Muscle layer of duodenum (tissue), 2 donors: Measurements from ENCODE around the gene MROH7.

Source experiments
- H3K27ac ChIP-seq: one replicate; pipeline ENCODE4 v1.7.0; 2013; ENCODE audit warnings: mild to moderate bottlenecking, low read length
- H3K27me3 ChIP-seq: one replicate; pipeline ENCODE4 v1.7.0; 2013; ENCODE audit warnings: low read depth, mild to moderate bottlenecking, control low read depth, low read length
- H3K36me3 ChIP-seq, 2 donors: one replicate each; pipeline ENCODE4 v1.7.0; 2013; ENCODE audit warnings: low read length in 2 of 2, control low read depth in 1 of 2, mild to moderate bottlenecking in 1 of 2; ENCODE audit not compliant: insufficient read depth in 2 of 2, control insufficient read depth in 1 of 2
- H3K4me1 ChIP-seq, 2 donors: one replicate each; pipeline ENCODE4 v1.7.0; 2013; ENCODE audit warnings: low read length in 2 of 2, mild to moderate bottlenecking in 2 of 2, control low read depth in 1 of 2, moderate library complexity in 1 of 2; ENCODE audit not compliant: insufficient read depth in 2 of 2, control insufficient read depth in 1 of 2
- H3K4me3 ChIP-seq, 2 donors: one replicate each; pipeline ENCODE4 v1.7.0; 2013; ENCODE audit warnings: low read length in 2 of 2, low read depth in 1 of 2, mild to moderate bottlenecking in 1 of 2
- H3K9me3 ChIP-seq, 2 donors: one replicate each; pipeline ENCODE4 v1.7.0; 2013; ENCODE audit warnings: low read length in 2 of 2, control low read depth in 1 of 2, mild to moderate bottlenecking in 1 of 2; ENCODE audit not compliant: control insufficient read depth in 1 of 2
- donor health status: healthy.

MROH7 gene

GRCh38 chr1:54640863-54641836 lies at the start of gene MROH7:
MROH7 (plus strand) TSS chr1:54641786; CDS start chr1:54652927, 11,141 bp downstream.
- Histone ChIP-seq H3K4me1 (peaks cover 0 to 6% of the 10 kb centered on the region in 2 donors), H3K27ac (no peak within 1 kb of the TSS), H3K9me3 (peaks cover 6 to 14% of the 10 kb centered on the region in 2 donors), H3K27me3 (no peaks in the 10 kb centered on the region), H3K4me3 (no peak within 1 kb of the TSS), H3K36me3 (no peaks in the 10 kb centered on the region)

DNA sequence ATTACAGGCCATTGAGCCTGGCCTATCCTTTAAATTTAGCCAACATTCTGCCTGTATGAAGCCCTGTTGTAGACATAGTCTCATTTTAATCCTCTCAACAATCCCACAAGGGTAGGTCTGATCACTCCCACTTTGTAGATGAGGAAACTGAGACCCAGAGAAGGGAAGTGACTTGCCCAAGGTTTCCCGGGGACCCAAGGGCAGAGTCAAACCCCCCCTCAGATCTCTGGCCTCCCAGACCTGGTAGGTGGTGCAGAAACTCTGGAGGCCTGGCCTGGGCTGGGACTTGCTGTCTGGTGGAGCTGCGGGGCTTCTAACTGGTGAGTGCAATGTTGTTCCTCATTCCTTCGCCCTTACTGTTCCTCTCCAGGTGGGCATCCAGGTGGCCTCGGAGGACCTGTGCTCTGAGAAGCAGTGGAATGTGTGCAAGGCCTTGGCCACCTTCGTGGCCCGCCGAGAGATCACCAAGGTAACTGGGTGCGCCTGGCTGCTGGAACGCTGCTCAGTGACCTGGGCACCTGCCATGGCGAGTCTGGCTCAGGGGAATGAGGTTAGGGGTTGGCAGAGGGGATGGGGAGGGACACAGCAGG lies 47.9 kb upstream of the MROH7 start:
- H3K27ac ChIP-seq: no peak overlapping the region
- no peaks in the 10 kb centered on the region for H3K27me3 ChIP-seq
- no peak overlapping the region for H3K4me3 ChIP-seq
- no peaks in the 10 kb centered on the region for H3K9me3 ChIP-seq
- H3K4me1 ChIP-seq: no peaks in the 10 kb centered on the region
- H3K36me3 ChIP-seq: peaks cover 7 to 40% of the 10 kb centered on the region in 2 donors

DNA sequence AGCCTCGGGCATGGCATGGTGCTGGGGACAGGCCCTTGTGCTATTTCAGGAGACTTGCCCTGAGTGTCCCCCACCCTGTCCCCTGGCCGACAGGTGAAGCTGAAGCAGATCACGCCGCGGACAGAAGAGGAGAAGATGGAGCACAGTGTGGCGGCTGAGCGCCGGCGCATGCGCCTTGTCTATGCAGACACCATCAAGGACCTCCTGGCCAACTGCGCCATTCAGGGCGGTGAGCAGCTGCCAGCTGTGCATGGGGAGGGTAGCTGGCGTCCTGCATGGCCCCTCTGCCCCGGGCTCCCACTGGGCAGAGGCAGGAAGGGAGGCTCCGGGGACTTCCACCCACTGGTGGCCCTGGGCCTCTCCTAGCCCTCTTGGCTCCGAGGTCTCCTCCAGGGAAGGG lies 47.1 kb upstream of the MROH7 start:
- Histone ChIP-seq H3K27ac (no peak overlapping the region), H3K4me1 (no peaks in the 10 kb centered on the region), H3K27me3 (no peaks in the 10 kb centered on the region), H3K36me3 (peaks cover 9 to 42% of the 10 kb centered on the region in 2 donors), H3K4me3 (no peak overlapping the region), H3K9me3 (no peaks in the 10 kb centered on the region)

DNA sequence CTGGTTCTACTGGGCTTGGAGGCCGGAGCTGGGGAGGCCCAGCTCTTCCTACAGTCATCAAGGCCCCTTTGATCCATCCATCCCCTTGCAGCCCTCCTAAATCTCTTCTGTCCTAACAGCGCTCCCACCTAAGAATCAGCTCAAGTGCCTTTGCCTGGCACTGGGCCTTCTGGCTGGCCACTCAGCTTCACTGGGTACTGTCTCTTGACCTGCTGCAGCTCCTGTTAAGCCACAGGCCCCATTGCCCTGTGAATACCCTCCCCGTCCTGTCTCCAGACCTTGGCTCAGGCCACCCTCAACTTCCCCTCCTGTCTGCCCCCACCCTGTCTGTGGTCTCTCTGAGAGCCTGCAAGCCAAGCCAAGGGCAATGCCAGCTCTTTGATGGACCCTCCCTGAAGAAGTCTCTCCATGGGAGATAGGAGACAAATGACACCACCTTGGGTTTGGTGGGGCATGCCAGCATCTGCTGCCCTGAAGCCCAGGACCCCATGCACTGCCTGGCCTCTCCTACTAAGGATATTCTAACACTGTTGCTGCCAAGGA lies 45.6 kb upstream of the MROH7 start:
- Histone ChIP-seq H3K27me3 (no peaks in the 10 kb centered on the region), H3K4me1 (no peaks in the 10 kb centered on the region), H3K36me3 (peaks cover 17 to 55% of the 10 kb centered on the region in 2 donors), H3K9me3 (no peaks in the 10 kb centered on the region), H3K27ac (no peak overlapping the region), H3K4me3 (no peak overlapping the region)

DNA sequence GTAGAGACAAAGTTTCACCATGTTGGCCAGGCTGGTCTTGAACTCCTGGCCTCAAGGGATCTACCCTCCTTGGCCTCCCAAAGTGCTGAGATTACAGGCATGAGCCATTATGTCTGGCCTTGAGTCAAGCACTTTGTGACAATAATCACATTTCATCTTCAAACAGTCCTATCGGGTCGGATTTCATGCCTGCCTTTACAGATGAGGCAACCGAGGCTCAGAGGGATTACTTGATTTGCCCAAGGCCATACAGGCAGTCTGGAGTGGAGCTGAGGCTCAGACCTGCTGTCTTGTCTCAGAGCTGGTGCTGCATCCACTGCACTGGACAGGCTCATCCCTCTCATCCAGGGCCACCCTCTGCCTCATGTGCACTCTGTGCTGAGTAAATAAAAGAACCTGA lies 44.8 kb upstream of the MROH7 start:
- no peak overlapping the region for H3K27ac ChIP-seq
- H3K36me3 ChIP-seq: peaks cover 17 to 63% of the 10 kb centered on the region in 2 donors
- H3K27me3 ChIP-seq: no peaks in the 10 kb centered on the region
- no peaks in the 10 kb centered on the region for H3K9me3 ChIP-seq
- H3K4me3 ChIP-seq: no peak overlapping the region
- no peaks in the 10 kb centered on the region for H3K4me1 ChIP-seq

DNA sequence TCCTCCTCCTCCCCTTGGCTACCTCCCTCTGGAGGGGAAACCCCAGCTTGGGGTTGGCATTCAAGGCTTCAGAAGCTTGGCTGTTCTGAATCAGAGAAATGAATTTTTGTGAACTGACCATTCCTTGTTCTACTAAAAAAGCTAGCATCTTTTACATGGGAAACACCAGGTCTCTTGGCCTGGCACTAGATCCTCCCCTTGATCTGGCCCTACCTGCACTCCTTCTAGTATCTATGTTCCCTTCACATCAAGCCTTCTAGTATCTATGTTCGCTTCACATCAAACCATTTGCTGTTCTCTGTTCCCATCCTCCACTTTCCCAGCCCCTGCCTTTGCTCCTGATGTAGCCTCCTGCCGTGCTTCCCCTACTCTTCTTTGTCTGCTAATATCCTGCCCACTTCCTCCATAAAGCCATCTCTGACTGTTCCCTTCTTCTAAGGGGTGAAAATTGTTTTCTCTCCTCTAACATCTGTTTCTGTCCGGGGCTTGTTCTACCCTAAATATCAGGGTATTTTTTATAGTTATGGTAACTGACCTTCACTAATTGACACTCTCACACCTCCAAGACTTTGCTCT lies 44.0 kb upstream of the MROH7 start:
- H3K4me1 ChIP-seq: no peaks in the 10 kb centered on the region
- H3K9me3 ChIP-seq: no peaks in the 10 kb centered on the region
- no peak overlapping the region for H3K27ac ChIP-seq
- no peaks in the 10 kb centered on the region for H3K27me3 ChIP-seq
- no peak overlapping the region for H3K4me3 ChIP-seq
- peaks cover 17 to 69% of the 10 kb centered on the region in 2 donors for H3K36me3 ChIP-seq

DNA sequence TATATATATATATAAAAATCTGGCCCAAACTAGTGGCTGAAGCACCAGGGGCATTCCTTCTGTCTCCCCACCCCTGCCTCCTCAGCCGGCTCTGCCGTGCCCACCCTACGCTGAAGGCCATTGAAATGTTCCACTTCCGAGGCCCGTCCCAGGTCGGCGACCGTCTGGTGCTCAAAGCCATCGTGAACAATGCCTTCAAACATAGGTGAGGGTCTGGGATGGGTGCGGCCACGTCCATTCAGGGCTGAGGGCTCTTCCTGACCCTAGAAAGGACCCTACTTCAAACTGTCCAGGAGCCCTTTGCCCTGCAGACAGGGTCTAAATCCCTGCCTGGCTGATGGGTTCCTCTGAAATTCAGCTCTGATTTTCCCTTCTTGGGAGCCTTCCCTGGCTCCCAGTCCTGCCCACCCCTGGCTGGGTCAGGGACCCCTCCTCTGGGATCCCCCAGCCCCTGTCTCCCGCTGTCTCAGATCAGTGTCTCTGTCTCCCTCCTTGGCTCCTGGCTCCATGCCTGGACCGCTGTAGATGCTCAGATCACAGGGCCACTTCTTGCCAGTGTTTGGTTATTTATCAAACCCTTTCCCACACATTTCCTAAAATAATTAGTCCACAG lies 42.3 kb upstream of the MROH7 start:
- no peaks in the 10 kb centered on the region for H3K9me3 ChIP-seq
- peaks cover 17 to 70% of the 10 kb centered on the region in 2 donors for H3K36me3 ChIP-seq
- H3K27ac ChIP-seq: no peak overlapping the region
- no peaks in the 10 kb centered on the region for H3K27me3 ChIP-seq
- H3K4me1 ChIP-seq: no peaks in the 10 kb centered on the region
- no peak overlapping the region for H3K4me3 ChIP-seq

GRCh38 chr1:54600947-54601721 lies 40.5 kb upstream of the MROH7 start:
- Histone ChIP-seq H3K27me3 (no peaks in the 10 kb centered on the region), H3K27ac (no peak overlapping the region), H3K4me3 (no peak overlapping the region), H3K36me3 (peaks cover 20 to 66% of the 10 kb centered on the region in 2 donors), H3K4me1 (no peaks in the 10 kb centered on the region), H3K9me3 (no peaks in the 10 kb centered on the region)

- Histone ChIP-seq H3K4me1 (no peaks in the 10 kb centered on the region), H3K36me3 (peaks cover 20 to 62% of the 10 kb centered on the region in 2 donors), H3K4me3 (no peak overlapping the region), H3K27me3 (no peaks in the 10 kb centered on the region), H3K9me3 (no peaks in the 10 kb centered on the region), H3K27ac (no peak overlapping the region)
Observed at GRCh38 chr1:54601730-54602129, 39.9 kb upstream of the MROH7 start.

GRCh38 chr1:54602554-54602953 lies 39.0 kb upstream of the MROH7 start:
- H3K9me3 ChIP-seq: no peaks in the 10 kb centered on the region
- no peaks in the 10 kb centered on the region for H3K27me3 ChIP-seq
- peaks cover 20 to 60% of the 10 kb centered on the region in 2 donors for H3K36me3 ChIP-seq
- H3K27ac ChIP-seq: no peak overlapping the region
- H3K4me1 ChIP-seq: no peaks in the 10 kb centered on the region
- H3K4me3 ChIP-seq: no peak overlapping the region
